Activated naive CD4-positive, alpha-beta T cell treated with anti-CD3 and anti-CD28 coated beads for 36 hours (primary cell): Measurements from ENCODE around the gene MYO1E. TPM values are rescaled to one million over a fixed set of nuclear protein-coding genes. Genes with fewer than 3 reads are reported as not detected.
A peak's percentile ranks its signal among the peaks of the same experiment; 100 is the strongest.

Experiments
- CTCF ChIA-PET: fragments of 350-600 bp; sonication (Branson Sonifier 250); formaldehyde crosslinking; loops from one replicate; lab custom pipeline; 2021; ENCODE audit warnings: antibody characterized with exemption; lab: Charles Lee
- DNase-seq: peaks from one replicate; pipeline ENCODE4 v3.0.0-alpha.2; 2020
- H3K27ac Mint-ChIP-seq: one replicate; pipeline ENCODE4 v1.8.0; 2021; ENCODE audit warnings: mild to moderate bottlenecking, mixed read lengths
- H3K27me3 Mint-ChIP-seq: one replicate; pipeline ENCODE4 v1.8.0; 2021; ENCODE audit warnings: low read depth, mixed read lengths
- H3K36me3 Mint-ChIP-seq: one replicate; pipeline ENCODE4 v1.8.0; 2021; ENCODE audit warnings: low read depth, mixed read lengths
- H3K4me1 Mint-ChIP-seq: one replicate; pipeline ENCODE4 v1.8.0; 2021; ENCODE audit warnings: low read depth, mixed read lengths
- H3K4me3 Mint-ChIP-seq: one replicate; pipeline ENCODE4 v1.8.0; 2021; ENCODE audit warnings: mild to moderate bottlenecking, moderate library complexity, mixed read lengths
- H3K9me3 Mint-ChIP-seq: one replicate; pipeline ENCODE4 v1.8.0; 2021; ENCODE audit warnings: mixed read lengths
- intact Hi-C: fragments of 100-400 bp; cut with micrococcal nuclease; formaldehyde crosslinking; loops from one replicate; pipeline ENCODE4 v1.15.1; 2023
- total RNA-seq, 2 experiments: library from RNA; stranded (reverse); gene quantifications; one replicate each; pipeline ENCODE4 v1.2.3, GENCODE V29; 2021

Gene MYO1E
- total RNA-seq, 2 experiments from 2014 or later = 1.4 to 2.9 TPM

DNA sequence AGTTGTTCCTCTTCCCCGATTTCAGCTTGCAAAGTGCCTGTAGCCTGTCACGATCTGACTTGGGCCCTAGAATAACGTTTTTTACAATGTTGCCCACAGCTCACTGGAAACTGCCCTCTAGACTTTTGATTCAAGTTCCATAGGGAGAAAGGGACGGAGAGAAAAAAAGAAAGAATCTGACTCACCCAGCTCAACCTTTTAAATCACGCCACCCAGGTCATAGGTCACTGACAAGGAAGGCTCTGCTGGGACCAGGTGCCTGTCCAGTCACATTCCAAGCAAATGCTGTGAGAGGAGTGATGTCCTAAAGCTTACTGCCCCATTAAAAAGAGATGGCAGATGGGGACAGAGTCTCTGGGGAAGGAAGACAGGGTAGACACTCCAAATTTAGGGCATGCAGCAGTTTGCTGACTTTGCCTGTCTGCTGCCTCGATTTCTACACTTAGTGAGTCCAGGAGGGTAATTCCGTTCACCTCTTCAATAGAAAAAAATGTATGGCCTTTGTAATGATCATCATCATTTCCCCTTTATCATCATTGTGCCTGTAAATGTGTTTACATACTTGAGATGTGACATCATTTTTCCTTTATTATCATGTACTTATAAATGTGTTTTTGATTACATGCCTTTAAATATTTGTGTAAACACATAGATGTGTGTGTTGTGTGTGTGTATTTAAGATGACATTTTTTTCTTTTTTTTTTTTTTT lies 8.4 kb upstream of the MYO1E start:
- CTCF ChIA-PET = no interaction called here
- H3K4me1 Mint-ChIP-seq = no peaks in the 10 kb centered on the region
- H3K36me3 Mint-ChIP-seq = no peaks in the 10 kb centered on the region
- H3K9me3 Mint-ChIP-seq = no peaks in the 10 kb centered on the region
- intact Hi-C loops = no loop called here
- no peak overlapping the region for H3K4me3 Mint-ChIP-seq
- peaks cover 2% of the 10 kb centered on the region for H3K27me3 Mint-ChIP-seq
- no peak for DNase-seq
- H3K27ac Mint-ChIP-seq = no peak overlapping the region

DNA sequence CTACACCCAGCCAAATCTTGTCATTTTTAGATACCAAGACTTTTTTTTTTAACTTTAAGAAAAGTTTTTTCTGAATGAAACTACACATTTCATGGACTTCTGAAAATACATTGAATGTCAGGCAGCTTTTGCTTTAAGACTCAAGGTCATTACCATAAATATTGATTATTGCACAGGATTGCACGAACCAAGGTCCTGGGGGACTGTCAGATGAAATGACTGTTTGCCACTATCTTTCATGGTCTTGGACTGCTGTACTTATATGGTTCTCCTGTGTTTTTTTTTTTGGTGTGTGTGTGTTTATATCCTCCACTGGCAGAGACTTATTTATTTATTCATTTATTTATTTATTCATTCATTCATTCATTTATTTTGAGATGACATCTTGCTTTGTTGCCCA lies 6.9 kb upstream of the MYO1E start:
- DNase-seq = no peak
- Mint-ChIP-seq H3K9me3 (no peaks in the 10 kb centered on the region), H3K4me1 (no peaks in the 10 kb centered on the region), H3K27me3 (peaks cover 8% of the 10 kb centered on the region), H3K27ac (no peak overlapping the region), H3K4me3 (no peak overlapping the region), H3K36me3 (no peaks in the 10 kb centered on the region)
- CTCF ChIA-PET = interaction anchor here (0.6 to 0.7 kb wide), 2 partner anchors 218 to 298 kb away, joined by 5 to 8 read pairs; no protein-coding TSS in a partner anchor
- intact Hi-C loops = no loop called here

DNA sequence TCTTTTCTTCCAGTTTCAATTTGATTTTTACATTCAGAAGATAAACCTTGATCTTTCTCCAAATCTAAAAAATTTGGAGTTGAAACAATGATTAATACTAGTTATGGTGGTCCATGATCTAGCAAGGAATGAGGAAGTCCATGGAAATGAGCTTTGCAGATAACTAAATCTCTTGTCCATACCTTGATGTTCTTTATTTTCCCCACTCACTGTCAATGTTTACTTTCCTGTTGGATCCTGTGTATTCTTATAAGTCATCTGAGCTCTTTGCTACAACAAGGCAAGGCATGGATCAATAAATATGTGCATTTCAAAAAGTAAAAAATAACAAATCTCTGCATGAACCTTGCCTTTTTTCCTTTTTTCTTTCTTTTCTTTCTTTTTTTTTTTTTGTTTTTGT lies 6.2 kb upstream of the MYO1E start:
- Mint-ChIP-seq H3K9me3 (no peaks in the 10 kb centered on the region), H3K4me1 (no peaks in the 10 kb centered on the region), H3K27ac (no peak overlapping the region), H3K27me3 (peaks cover 13% of the 10 kb centered on the region), H3K4me3 (no peak overlapping the region), H3K36me3 (no peaks in the 10 kb centered on the region)
- DNase-seq = no peak
- intact Hi-C loops = no loop called here
- CTCF ChIA-PET = interaction anchor here (0.7 kb wide), 1 partner anchor 217 kb away, joined by 8 read pairs; no protein-coding TSS in a partner anchor

DNA sequence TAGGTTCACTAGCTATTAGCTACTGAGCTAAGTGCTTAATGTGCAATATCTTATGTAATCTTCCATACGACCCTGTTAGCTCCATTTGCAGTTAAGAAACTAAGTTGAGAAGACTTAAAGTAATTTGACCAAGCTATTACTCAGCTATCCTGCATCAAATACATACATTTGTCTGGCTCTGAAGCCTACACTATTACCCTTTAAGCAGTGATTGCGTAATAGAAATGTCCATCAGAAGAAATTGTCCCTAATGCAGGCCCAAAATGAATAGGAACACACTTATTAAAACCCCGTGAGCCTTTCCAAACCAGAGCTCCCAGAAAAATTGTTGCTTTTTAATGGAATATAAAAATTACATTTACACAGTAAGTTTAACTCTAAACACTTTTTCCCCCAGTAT lies 5.3 kb upstream of the MYO1E start:
- Mint-ChIP-seq H3K9me3 (no peaks in the 10 kb centered on the region), H3K27me3 (peaks cover 21% of the 10 kb centered on the region), H3K36me3 (no peaks in the 10 kb centered on the region), H3K4me3 (no peak overlapping the region), H3K4me1 (peaks cover 4% of the 10 kb centered on the region), H3K27ac (no peak overlapping the region)
- DNase-seq = no peak
- CTCF ChIA-PET = interaction anchor here (0.7 kb wide), 2 partner anchors 150 to 239 kb away, joined by 4 read pairs; no protein-coding TSS in a partner anchor
- intact Hi-C loops = no loop called here

DNA sequence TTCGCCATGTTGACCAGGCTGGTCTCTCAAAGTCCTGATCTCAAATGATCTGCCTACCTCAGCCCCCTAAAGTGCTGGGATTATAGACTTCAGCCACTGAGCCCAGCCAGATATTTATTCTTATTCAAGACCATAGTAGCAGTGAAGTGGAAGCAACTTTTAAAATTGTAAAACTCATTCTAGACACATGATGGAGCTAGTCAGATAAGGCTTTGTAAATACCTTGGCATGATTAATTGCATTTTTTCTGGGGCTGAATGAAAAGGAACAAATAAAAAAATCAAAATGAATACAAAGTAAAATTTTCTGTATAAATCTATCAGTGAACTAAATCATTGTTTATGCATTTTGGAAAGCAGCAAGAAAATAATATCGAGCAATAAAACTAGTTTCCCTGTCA lies 4.1 kb upstream of the MYO1E start:
- H3K4me1 Mint-ChIP-seq = peaks cover 9% of the 10 kb centered on the region
- H3K27me3 Mint-ChIP-seq = peaks cover 27% of the 10 kb centered on the region
- no peak overlapping the region for H3K4me3 Mint-ChIP-seq
- DNase-seq = no peak
- no peaks in the 10 kb centered on the region for H3K36me3 Mint-ChIP-seq
- H3K27ac Mint-ChIP-seq = no peak overlapping the region
- CTCF ChIA-PET = no interaction called here
- no peaks in the 10 kb centered on the region for H3K9me3 Mint-ChIP-seq
- intact Hi-C loops = no loop called here

DNA sequence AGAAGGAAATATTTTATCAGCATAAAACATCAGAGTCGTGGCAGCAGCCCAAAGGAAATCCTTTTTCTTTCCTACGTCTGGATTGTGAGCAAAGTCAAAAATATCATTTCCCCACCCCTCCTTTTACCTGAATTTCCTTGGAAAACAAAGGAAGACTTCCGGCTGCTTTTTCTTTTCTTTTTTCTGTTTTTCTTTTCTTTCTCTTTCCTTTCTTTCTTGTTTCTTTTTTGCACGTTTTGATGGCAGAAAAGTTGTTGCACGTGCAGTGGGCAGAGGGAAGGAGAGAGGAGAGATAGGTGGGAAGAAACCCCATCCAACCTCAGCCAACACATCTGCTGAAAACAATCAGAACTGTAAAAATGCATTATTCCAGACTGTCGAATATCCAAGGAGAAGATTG lies 544 bp upstream of the MYO1E start:
- Mint-ChIP-seq H3K27me3 (peaks cover 50% of the 10 kb centered on the region), H3K36me3 (peaks cover 1% of the 10 kb centered on the region), H3K4me1 (peaks cover 14% of the 10 kb centered on the region), H3K9me3 (no peaks in the 10 kb centered on the region), H3K27ac (no peak overlapping the region), H3K4me3 (peak overlapping the region; percentile 74)
- intact Hi-C loops = no loop called here
- CTCF ChIA-PET = interaction anchor here (0.5 kb wide), 1 partner anchor 462 kb away, joined by 6 read pairs; no protein-coding TSS in a partner anchor
- DNase-seq = no peak

DNA sequence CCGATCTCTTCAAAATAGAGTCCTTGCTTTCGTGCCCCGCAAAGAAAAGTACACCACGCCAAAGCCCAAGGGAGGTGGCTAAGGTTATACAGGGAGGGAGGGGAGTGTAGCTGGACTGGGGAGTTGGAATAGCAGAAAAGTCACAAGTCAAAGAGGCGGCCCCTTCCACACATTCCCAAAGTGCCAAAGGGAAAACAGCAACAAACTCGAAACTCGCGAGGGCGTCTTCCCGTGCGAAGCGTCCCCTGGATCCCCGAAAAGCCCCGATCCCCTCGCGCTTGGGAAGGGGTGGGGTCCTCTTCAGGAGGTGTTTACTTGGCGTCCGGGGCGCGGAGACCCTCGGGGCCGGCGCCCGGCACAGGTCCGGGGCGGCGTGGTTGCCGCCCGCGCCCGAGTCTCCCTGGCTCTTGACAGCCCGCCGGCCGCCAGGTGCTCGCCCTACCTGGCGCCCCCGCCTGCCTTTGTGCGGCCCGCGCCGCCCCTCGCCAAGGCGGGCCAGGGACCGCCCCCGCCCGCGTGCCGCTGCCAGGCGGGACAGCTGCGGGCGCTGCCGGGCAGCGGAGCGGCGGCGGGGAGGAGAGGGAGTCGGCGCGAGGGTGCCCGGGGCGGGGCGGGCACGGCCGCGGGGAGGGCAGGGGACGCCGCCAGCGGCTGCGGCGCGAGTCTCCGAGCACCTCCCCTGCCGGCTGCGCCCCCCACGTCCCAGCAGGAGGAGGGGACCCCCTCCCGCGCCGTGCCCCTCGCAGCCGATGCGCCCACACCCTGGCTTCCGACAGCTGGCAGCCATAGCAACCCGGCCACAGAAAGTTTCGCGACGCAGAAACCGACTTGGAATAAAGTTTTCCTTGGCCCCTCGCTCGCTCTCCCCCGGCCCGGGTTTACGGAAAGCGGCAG lies 966 bp downstream of the MYO1E start:
- peak overlapping the region; percentile 76 for H3K4me3 Mint-ChIP-seq
- H3K27me3 Mint-ChIP-seq = peaks cover 48% of the 10 kb centered on the region
- CTCF ChIA-PET = interaction anchor here (0.8 kb wide), 1 partner anchor 122 kb away, joined by 3 read pairs; no protein-coding TSS in a partner anchor
- H3K4me1 Mint-ChIP-seq = peaks cover 14% of the 10 kb centered on the region
- DNase-seq = no peak
- peaks cover 1% of the 10 kb centered on the region for H3K36me3 Mint-ChIP-seq
- no peaks in the 10 kb centered on the region for H3K9me3 Mint-ChIP-seq
- intact Hi-C loops = loop anchor here (1.0 kb wide), 1 partner anchor 71 kb away; no protein-coding TSS in a partner anchor
- H3K27ac Mint-ChIP-seq = no peak overlapping the region

DNA sequence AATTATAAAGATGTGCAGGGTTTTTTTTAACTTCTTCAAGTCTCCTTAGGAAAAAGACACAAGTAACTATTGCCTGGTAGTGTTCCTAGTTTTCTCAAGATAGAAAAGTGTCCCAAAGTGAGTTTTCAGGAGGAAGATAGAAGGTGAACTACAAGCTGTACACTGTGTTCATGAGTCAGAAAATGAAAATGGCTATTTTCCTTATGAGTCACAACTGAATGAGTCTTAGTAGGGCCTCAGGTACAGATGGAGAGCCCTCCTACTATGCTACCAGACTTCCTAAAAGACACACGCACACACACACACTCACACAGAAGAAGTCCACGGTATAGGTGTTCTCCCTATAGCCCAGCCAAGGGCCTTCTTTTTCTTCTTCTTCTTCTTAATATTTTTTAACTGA lies 3.1 kb downstream of the MYO1E start:
- no peak overlapping the region for H3K27ac Mint-ChIP-seq
- H3K4me1 Mint-ChIP-seq = peaks cover 14% of the 10 kb centered on the region
- no peak overlapping the region for H3K4me3 Mint-ChIP-seq
- peaks cover 42% of the 10 kb centered on the region for H3K27me3 Mint-ChIP-seq
- peaks cover 1% of the 10 kb centered on the region for H3K36me3 Mint-ChIP-seq
- no peaks in the 10 kb centered on the region for H3K9me3 Mint-ChIP-seq
- no peak for DNase-seq
- CTCF ChIA-PET = no interaction called here
- intact Hi-C loops = no loop called here

DNA sequence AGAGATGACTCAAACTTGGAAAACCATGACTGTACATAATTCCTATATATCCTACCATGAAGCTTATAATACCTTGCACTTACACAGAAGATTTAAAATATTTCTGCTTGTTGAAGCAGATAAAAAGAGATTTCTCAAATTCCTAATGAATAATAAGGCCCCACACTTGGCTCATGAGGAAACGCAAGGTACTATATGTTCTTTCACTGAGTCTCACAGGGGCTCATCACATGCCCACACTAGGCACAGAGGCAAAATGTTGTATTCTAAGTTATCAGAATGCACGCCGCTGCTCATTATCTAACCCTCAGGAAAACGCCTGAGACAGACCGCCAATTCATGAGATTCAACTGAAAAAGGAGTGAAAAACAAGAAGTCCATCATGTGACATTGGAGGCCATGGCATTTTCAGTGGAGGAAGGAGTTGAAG lies 5.6 kb downstream of the MYO1E start:
- CTCF ChIA-PET = no interaction called here
- Mint-ChIP-seq H3K27me3 (peaks cover 23% of the 10 kb centered on the region), H3K4me1 (peaks cover 4% of the 10 kb centered on the region), H3K27ac (no peak overlapping the region), H3K36me3 (peaks cover 1% of the 10 kb centered on the region), H3K4me3 (no peak overlapping the region), H3K9me3 (no peaks in the 10 kb centered on the region)
- intact Hi-C loops = no loop called here
- no peak for DNase-seq

DNA sequence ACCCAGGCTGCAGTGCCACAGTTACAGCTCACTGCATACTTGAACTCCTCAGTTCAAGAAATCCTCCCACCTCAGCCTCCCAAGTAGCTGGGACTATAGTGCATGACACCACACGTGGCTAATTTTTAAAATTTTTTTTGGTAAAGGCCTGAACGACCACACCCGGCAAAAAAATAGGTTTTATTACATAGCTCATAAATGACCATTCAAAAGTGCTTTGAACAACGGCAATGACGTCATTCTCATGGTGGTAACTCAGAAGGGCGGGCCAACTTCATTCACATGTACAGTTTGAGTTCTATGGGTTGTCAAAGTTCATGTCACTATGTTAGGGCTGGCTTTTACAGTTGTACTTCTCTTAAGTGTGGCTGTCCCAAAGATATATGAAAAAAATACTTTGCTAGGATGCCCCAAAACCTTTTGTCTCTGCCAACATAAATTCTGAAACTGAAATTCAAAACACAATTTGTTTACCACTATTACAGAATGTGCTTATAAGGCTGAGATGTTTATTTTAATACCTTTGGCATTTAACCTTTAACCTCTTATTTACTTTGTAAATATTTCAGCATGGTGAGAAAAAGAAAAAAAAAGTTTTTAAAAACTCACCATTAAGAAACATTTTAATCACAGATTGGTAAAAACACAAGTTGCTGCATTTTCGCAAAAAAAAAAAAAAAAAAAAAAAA lies 6.2 kb downstream of the MYO1E start:
- intact Hi-C loops = no loop called here
- Mint-ChIP-seq H3K27me3 (peaks cover 23% of the 10 kb centered on the region), H3K4me1 (peaks cover 4% of the 10 kb centered on the region), H3K27ac (no peak overlapping the region), H3K4me3 (no peak overlapping the region), H3K36me3 (peaks cover 1% of the 10 kb centered on the region), H3K9me3 (no peaks in the 10 kb centered on the region)
- DNase-seq = no peak
- CTCF ChIA-PET = no interaction called here

DNA sequence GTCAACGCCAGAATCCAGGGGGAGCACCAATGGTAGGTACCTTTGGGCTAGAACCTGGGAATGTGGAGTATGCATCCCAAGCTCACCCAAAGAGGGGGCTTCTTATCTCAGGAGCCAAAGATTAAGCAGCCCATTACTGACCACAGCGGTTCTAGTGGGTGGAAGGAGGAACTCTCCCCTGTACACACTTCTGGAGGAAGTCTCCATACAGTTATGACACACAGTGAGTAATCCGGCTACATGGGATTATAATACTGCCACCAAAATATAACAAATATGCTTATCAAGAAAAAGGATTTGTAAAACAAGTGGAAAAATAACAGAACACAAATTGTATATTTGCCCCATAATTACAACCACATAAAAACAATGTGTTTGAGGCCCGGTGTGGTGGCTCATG lies 8.4 kb downstream of the MYO1E start:
- Mint-ChIP-seq H3K4me1 (no peaks in the 10 kb centered on the region), H3K36me3 (no peaks in the 10 kb centered on the region), H3K27me3 (peaks cover 7% of the 10 kb centered on the region), H3K4me3 (no peak overlapping the region), H3K27ac (no peak overlapping the region), H3K9me3 (no peaks in the 10 kb centered on the region)
- CTCF ChIA-PET = no interaction called here
- intact Hi-C loops = no loop called here
- DNase-seq = no peak

DNA sequence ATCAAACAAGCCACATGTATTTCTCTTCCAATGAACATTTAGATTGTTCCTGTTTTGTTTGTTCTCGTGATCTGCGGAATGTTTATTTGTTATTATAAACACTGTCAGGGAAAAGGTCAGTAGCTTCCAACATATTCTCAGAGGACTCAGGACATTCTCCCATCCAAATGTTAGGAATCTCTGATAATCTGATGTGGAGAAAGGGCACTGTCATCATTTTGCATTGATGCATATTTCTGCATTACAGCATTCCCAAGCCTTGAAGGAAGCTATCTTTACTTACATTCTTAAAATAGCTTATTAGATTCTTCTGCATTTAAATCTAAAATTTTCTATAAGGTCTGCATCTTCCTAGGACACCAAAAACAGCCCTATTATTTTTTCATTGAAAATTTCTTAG lies 10.3 kb downstream of the MYO1E start:
- Mint-ChIP-seq H3K36me3 (no peaks in the 10 kb centered on the region), H3K27me3 (no peaks in the 10 kb centered on the region), H3K4me3 (no peak overlapping the region), H3K27ac (no peak overlapping the region), H3K4me1 (no peaks in the 10 kb centered on the region), H3K9me3 (no peaks in the 10 kb centered on the region)
- CTCF ChIA-PET = no interaction called here
- DNase-seq = no peak
- intact Hi-C loops = no loop called here
